Left ventricle myocardium inferior (tissue), 1 donor: ENCODE measurements around the gene LHFPL6. TPM values are rescaled to one million over a fixed set of nuclear protein-coding genes. Genes with fewer than 3 reads are reported as not detected.

Experiments used
- DNase-seq: peaks from one replicate; pipeline ENCODE4 v3.0.0-alpha.2; 2020
- H3K27ac ChIP-seq: fragments of 200-600 bp; replicated peaks from 2 replicates; pipeline ENCODE4 v1.8.0; 2021
- H3K27me3 ChIP-seq: fragments of 200-600 bp; 2 replicates; pipeline ENCODE4 v1.8.0; 2021; ENCODE audit warnings: low read depth
- H3K36me3 ChIP-seq: fragments of 200-600 bp; 2 replicates; pipeline ENCODE4 v1.8.0; 2021
- H3K4me1 ChIP-seq: fragments of 200-600 bp; 2 replicates; pipeline ENCODE4 v1.8.0; 2021
- H3K4me3 ChIP-seq: fragments of 200-600 bp; 2 replicates; pipeline ENCODE4 v1.8.0; 2021; ENCODE audit warnings: mild to moderate bottlenecking, moderate library complexity
- H3K9me3 ChIP-seq: fragments of 200-600 bp; replicated peaks from 2 replicates; pipeline ENCODE4 v1.8.0; 2021
- CTCF ChIP-seq: fragments of 200-600 bp; IDR thresholded peaks from 2 replicates; pipeline ENCODE4 v1.8.0; 2021; ENCODE audit warnings: antibody characterized with exemption, mild to moderate bottlenecking, borderline replicate concordance
- intact Hi-C: fragments of 100-400 bp; cut with micrococcal nuclease; formaldehyde crosslinking; loops from one replicate; pipeline ENCODE4 v1.11.0; 2022
- total RNA-seq: library from RNA; stranded (reverse); fragmentation: NEBNext Ultra II Directional; extraction: Animal tissue kit (Norgen Biotek cat#: 25700); gene quantifications from one replicate; pipeline ENCODE4 v1.2.1, GENCODE V29; 2021
- donor health status: DM: no; HTN: yes; CAD: no; lungs with severe emphysema.

Gene LHFPL6
- total RNA-seq, 1 donor from 2014 or later: 51.4 TPM

GRCh38 chr13:39586958-39587605 is 15.9 kb downstream of the LHFPL6 start:
- H3K4me3 ChIP-seq: no peak overlapping the region
- intact Hi-C loops: loop anchor here (10.0 kb wide), 1 partner anchor 72 kb away; no protein-coding TSS in a partner anchor
- H3K4me1 ChIP-seq: peaks cover 97% of the 10 kb centered on the region
- peak overlapping the region; percentile 64 for H3K27ac ChIP-seq
- no peaks in the 10 kb centered on the region for H3K27me3 ChIP-seq
- DNase-seq: no peak
- H3K36me3 ChIP-seq: no peaks in the 10 kb centered on the region
- H3K9me3 ChIP-seq: no peaks in the 10 kb centered on the region
- no peak for TF ChIP-seq CTCF

GRCh38 chr13:39586151-39586550 is 16.8 kb downstream of the LHFPL6 start:
- intact Hi-C loops: loop anchor here (10.0 kb wide), 1 partner anchor 71 kb away; no protein-coding TSS in a partner anchor
- peaks cover 99% of the 10 kb centered on the region for H3K4me1 ChIP-seq
- DNase-seq: no peak
- no peak overlapping the region for H3K27ac ChIP-seq
- H3K9me3 ChIP-seq: no peaks in the 10 kb centered on the region
- no peak for TF ChIP-seq CTCF
- no peak overlapping the region for H3K4me3 ChIP-seq
- H3K27me3 ChIP-seq: no peaks in the 10 kb centered on the region
- no peaks in the 10 kb centered on the region for H3K36me3 ChIP-seq

GRCh38 chr13:39585219-39585618 is 17.8 kb downstream of the LHFPL6 start:
- Histone ChIP-seq H3K36me3 (no peaks in the 10 kb centered on the region), H3K27ac (peak overlapping the region; percentile 2), H3K9me3 (no peaks in the 10 kb centered on the region), H3K4me1 (peaks cover 99% of the 10 kb centered on the region), H3K4me3 (no peak overlapping the region), H3K27me3 (no peaks in the 10 kb centered on the region)
- no peak for TF ChIP-seq CTCF
- intact Hi-C loops: loop anchor here (10.0 kb wide), 1 partner anchor 70 kb away; no protein-coding TSS in a partner anchor
- DNase-seq: no peak

GRCh38 chr13:39580881-39581575 is 22.0 kb downstream of the LHFPL6 start:
- Histone ChIP-seq H3K4me3 (no peak overlapping the region), H3K36me3 (no peaks in the 10 kb centered on the region), H3K27ac (peak overlapping the region; percentile 66), H3K9me3 (no peaks in the 10 kb centered on the region), H3K4me1 (peaks cover 98% of the 10 kb centered on the region), H3K27me3 (no peaks in the 10 kb centered on the region)
- TF ChIP-seq CTCF: no peak
- intact Hi-C loops: loop anchor here (10.0 kb wide), 1 partner anchor 66 kb away; no protein-coding TSS in a partner anchor
- no peak for DNase-seq

- H3K36me3 ChIP-seq: no peaks in the 10 kb centered on the region
- H3K4me3 ChIP-seq: no peak overlapping the region
- H3K4me1 ChIP-seq: peaks cover 85% of the 10 kb centered on the region
- H3K27ac ChIP-seq: peak overlapping the region; percentile 66
- H3K9me3 ChIP-seq: no peaks in the 10 kb centered on the region
- DNase-seq: no peak
- intact Hi-C loops: no loop called here
- TF ChIP-seq CTCF: no peak
- no peaks in the 10 kb centered on the region for H3K27me3 ChIP-seq
Observed at GRCh38 chr13:39578821-39579291, 24.1 kb downstream of the LHFPL6 start.
